Measurements from ENCODE around the gene TMPRSS9.

GRCh38 chr19:2399582-2399981, 39.5 kb downstream of the TMPRSS9 start:
- TF ChIP-seq POLR2A (IDR thresholded peaks at IDR 0.05; ENCODE audit: low read length) (no peak), GATA1 (IDR thresholded peaks at IDR 0.05; ENCODE audit: low read depth, low read length) (no peak)

Measured in erythroblast (primary cell).